GM12892 (cell line): ENCODE results near the gene HDAC2.

Source experiments
- POLR2A ChIP-seq: IDR thresholded peaks from 2 replicates; pipeline ENCODE4 v1.6.1; 2011; ENCODE audit warnings: low read depth, low read length, control low read depth
- TAF1 ChIP-seq: IDR thresholded peaks from 2 replicates; pipeline ENCODE4 v1.6.1; 2011; ENCODE audit warnings: low read depth, mild to moderate bottlenecking, control low read depth, low read length, borderline replicate concordance

DNA sequence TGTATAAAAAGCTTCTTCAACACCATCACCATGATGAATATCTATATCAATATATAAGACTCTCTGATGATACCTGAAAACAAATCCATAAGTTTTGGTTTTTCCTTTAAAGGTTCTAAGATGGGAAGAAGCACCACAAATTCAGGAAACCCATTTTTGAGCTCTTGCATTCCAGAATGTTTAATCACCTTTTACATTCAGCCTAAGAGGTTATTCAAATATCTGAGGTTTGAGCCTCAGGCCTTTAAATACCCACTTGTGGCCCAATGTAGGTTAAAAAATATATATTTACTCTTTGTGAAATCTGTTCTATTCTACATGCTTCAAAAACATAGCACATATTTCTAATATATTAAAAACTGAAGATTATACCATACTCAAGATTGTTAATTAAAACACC is 17.6 kb downstream of the HDAC2 start:
- no peak for TF ChIP-seq POLR2A
- TF ChIP-seq TAF1: no peak
